Stimulated activated CD4-positive, alpha-beta T cell treated with anti-CD3 and anti-CD28 coated beads, TNF-alpha, amount 100 ng/mL, for 4 hours (primary cell): ENCODE measurements around the gene MAPK1.
"Not testable (repeated sequence)": the region's sequence is repeated elsewhere in the genome, so short reads cannot be mapped to it uniquely, and the experiment has no call there.

Experiments
- DNase-seq, 3 experiments: peaks; one replicate each; pipeline ENCODE4 v3.0.0-alpha.2; 2020; ENCODE audit warnings: low read depth in 3 of 3

Gene MAPK1

DNA sequence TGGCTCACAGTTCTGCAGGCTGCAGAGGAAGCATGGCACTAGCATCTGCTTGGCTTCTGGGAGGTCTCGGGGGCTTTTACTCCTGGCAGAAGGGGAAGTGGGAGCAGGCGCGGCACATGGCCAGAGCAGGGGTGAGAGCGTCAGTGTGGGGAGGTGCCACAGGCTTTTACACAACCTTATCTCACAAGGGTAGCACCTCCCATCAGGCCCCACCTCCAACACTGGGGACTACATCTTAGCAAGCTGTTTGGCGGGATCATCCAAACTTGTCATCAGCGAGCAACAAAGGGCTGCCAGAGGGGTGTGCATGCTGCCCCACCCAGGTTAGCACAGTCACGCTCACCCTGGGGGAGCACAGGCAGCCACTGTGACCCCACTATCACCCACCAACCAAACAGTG, 112.9 kb downstream of the MAPK1 start:
- DNase-seq = no peak

DNA sequence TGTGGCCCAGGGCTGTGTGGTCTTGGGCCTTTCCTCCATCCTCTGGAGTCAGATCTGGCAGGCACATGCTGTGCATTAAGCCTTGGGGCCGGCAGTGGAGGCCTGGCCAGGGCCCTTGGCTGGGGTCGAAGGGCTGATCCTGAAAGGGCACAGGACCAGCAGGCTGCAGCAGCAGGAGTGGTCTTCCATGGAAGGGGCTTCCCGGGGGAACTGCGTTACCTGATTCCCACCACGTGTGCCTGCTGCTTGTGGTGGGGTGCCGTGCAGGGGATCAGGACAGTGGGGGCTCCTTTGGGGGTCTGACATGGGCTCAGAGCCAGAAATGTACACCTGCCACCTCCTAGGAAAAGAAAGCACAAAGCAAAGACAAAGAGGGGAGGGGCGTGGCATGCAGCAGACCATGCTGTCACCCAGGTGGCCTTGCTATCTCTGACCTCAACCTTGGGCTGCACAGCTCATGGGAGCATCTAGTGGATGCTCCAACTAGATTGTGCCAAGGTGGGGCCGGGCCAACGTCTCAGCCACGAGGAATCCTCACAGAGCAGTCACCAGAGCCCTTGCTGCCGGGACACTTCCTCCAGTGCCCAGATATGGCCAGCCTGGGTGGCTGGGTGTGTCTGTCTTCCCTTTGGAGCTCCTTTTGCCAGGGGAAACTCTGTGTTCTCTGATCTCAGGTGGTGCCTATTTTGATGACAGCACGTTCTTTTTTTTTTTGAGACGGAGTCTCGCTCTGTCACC, 113.9 kb downstream of the MAPK1 start:
- no peak for DNase-seq

GRCh38 chr22:21752276-21752675, 115.2 kb downstream of the MAPK1 start:
- no peak for DNase-seq

GRCh38 chr22:21745948-21746347, 121.5 kb downstream of the MAPK1 start:
- DNase-seq = no peak

DNA sequence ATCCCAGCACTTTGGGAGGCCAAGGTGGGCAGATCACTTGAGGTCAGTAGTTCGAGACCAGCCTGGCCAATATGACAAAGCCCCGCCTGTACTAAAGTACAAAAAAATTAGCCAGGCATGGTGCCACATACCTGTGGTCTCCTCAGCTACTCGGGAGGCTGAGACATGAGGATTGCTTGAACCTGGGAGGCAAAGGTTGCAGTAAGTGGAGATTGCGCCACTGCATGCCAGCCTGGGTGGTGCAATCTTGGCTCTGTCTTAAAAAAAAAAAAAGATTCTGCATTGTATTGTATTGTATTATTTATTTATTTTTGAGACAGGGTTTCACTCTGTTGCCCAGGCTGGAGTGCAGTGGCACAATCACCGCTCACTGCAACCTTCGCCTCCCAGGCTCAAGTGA, 122.5 kb downstream of the MAPK1 start:
- DNase-seq = not testable (repeated sequence)

DNA sequence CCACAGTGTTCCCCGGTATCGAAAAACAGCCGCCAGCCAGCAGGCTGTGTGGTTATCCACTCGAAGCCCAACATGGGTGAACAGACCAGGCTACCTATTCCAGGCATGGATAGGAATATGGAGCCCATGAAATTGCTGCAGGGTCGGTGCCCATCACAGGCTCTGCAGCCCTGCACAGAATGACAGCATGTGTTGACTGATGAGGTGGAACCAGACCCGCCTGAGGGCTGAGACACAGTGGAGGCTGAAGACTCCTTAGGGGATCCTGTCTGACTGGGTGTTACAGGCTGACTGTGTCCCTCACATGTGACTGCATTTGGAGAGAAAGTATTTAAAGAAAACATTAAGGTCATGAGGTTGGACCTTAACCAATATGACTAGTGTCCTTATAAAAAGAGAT, 125.7 kb downstream of the MAPK1 start:
- DNase-seq = no peak

GRCh38 chr22:21741059-21741458, 126.4 kb downstream of the MAPK1 start:
- DNase-seq = no peak

DNA sequence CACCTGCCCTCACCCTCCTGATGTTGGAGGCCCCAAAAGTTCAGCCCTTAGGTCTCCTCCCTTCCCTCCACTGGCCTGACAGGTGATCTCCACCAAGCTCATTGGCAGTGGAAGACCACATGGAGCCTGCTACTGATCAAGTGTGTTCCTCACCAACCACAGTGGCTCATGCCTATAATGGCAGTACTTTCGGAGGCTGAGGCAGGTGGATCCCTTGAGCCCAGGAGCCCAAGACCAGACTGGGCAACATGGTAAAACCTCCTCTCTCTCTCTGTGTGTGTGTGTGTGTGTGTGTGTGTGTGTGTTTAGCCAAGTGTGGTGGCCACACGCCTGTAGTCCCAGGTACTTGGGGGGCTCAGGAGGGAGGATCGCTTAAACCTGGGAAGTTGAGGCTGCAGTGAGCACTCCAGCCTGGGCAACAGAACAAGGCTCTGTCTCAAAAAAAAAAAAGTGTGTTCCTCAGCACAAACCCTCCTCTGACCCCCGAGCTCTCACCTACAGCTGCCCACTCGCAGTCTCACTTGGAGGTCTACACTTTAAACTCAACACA, 127.5 kb downstream of the MAPK1 start:
- DNase-seq = no peak

GRCh38 chr22:21738966-21739365, 128.5 kb downstream of the MAPK1 start:
- DNase-seq = no peak

DNA sequence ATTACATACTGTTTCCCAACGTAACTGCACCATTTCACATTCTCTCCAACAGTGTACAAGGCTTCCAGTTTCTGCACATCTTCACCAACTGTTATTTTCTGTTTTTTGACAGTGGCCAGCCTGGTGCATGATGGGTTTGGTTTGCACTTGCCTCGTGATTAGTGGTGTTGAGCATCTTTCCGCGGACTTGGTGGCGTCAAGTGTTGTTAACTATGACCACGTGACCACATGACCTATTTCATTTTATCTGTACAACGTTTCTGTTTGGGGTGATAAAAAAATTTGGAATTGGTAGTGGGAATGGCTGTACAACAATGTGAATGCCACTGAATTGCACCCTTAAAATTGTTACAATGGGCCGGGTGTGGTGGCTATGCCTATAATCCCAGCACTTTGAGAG, 129.4 kb downstream of the MAPK1 start:
- no peak for DNase-seq

DNA sequence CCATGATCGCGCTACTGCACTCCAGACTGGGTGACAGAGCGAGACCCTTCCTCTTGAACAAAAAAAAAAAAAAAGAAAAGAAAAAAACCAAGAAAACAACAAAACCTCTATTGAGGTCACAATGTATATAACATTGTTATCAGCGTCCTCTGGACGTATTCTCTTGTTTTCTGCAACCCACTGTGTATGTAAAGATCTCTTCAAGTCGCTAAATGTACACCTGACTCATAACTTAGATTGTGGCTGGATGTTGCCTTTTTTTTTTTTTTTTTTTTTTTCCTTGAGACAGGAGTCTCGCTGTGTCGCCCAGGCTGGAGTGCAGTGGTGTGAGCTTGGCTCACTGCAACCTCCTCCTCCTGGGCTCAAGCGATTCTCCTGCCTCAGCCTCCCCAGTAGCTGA, 130.5 kb downstream of the MAPK1 start:
- DNase-seq = no peak

DNA sequence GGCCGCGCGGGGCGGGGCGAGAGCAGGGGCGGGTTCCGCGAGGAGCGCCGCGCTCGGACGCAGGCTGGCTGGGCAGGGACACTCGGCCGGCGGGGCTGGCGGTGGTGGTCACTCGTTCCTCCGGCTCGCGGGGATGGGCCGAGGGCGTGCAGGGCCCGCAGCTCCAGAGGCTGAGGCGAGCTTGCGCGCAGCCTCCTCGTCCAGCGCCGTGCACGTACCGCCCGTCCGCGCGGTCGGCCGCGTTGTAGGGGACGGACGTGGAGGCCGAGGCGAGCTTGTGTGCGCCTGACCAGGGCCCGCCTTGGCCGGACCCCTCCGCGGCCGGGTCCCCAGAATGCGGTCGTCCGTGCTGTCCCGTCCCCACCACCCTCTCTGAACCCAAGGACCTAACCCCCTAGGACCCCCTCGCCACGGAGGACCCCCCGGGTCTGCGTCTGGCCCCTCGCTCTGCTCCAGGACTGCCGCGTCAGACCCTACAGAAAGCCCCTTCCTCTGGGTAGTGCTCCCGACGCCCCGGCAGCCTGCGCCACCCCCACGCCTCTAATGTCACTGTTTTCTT, 131.3 kb downstream of the MAPK1 start:
- DNase-seq = no peak

- DNase-seq = peak; percentile 88 to 92 (median 89)
Measured at GRCh38 chr22:21735200-21736083, 132.0 kb downstream of the MAPK1 start, which contains the start of gene YPEL1. Gene YPEL1, minus strand, starts transcription at chr22:21735794. Its CDS starts 25,050 bp downstream, at chr22:21710744.

DNA sequence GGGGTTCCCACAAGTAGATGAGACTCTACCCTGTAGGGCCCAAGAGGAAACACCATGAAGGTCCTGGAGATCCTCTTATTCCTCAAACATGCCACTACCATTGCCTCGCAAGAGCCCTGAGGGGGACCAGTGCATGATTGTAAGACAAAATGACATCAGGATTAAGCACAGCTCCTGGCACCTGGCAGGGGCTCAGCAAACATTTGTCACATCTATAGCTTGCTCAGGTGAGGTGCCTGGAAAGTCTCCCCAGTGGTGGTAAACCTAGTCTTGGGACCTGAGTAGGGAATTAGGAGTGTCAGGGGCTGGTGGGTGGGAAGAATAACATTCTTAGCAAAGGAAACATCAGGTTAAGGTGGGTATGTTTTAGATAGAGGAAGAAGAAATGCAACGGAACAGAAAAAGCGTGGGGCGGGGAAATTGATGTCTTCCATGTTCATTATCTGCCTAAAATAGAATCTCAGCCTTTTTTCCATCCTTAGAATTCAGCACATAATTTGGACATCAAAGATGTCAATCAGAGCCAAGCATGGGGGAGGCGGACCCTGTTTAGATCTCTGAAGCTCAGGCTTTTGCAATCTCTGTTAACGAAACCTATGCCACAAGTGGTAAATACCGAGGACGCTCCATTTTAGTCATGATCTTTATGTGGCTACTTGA, 132.8 kb downstream of the MAPK1 start:
- DNase-seq = no peak

GRCh38 chr22:21731503-21731902, 135.9 kb downstream of the MAPK1 start:
- no peak for DNase-seq

GRCh38 chr22:21730535-21731308, 136.7 kb downstream of the MAPK1 start:
- no peak for DNase-seq

GRCh38 chr22:21729184-21729583, 138.3 kb downstream of the MAPK1 start:
- not testable (repeated sequence) for DNase-seq

- DNase-seq = no peak
Measured at GRCh38 chr22:21728270-21728669, 139.2 kb downstream of the MAPK1 start.

- DNase-seq = no peak
Measured at GRCh38 chr22:21727768-21728167, 139.7 kb downstream of the MAPK1 start.

DNA sequence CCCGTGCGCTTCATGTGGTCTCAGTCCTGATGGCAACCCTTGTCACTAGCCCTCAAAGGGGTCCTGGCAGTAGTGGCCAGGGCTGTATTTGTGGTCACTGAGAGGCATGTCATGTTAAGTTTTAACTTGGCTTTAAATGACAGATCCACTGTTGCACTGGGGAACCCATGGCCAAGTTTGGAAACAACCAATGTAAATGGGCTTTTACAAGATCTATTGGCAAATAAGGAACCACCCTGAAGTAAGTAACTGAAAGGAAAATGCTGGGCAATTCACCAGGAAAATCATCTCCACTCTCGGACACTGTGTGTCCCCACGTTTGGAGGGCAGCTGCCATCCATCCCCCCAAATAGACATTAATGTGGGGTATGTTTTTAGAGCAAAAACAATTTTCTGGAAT, 140.3 kb downstream of the MAPK1 start:
- no peak for DNase-seq

DNA sequence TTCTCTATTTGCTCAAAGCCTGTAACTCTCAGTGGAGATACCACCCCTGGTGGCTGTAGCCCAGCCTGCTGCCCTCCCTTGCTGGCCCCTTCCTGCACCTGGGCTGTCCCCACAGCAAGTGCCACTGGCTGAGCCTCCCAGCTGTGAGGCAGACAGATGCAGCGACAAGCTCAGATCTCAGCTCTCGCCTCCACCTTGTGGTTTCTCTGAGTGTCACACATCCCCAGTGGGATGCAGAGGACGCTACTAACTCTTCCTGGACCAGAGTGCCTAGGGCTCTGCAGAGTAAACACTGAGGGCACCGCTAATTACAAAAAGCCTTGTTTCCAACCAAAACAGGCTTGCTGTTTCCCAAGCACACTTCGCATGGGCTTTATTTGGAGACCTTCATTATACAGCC, 140.8 kb downstream of the MAPK1 start:
- DNase-seq = no peak
